MG63 (cell line): ENCODE results near the gene HOOK1. TPM values are rescaled to one million over a fixed set of nuclear protein-coding genes. Genes with fewer than 3 reads are reported as not detected.
"Not testable (repeated sequence)": the region's sequence is repeated elsewhere in the genome, so short reads cannot be mapped to it uniquely, and the experiment has no call there.

Experiments used
- DNase-seq: peaks from one replicate; pipeline ENCODE4 v3.0.0-alpha.2; 2020
- H3K27me3 ChIP-seq: fragments of 250-450 bp; sonication (Bioruptor Pico); 2 replicates; pipeline ENCODE4 v1.5.1; 2020; ENCODE audit warnings: mild to moderate bottlenecking, moderate library complexity
- H3K36me3 ChIP-seq: fragments of 250-450 bp; sonication (Bioruptor Pico); 2 replicates; pipeline ENCODE4 v1.5.1; 2020; ENCODE audit warnings: mild to moderate bottlenecking, moderate library complexity
- H3K4me3 ChIP-seq: fragments of 250-450 bp; sonication (Bioruptor Pico); 2 replicates; pipeline ENCODE4 v1.5.1; 2020; ENCODE audit warnings: mild to moderate bottlenecking, moderate library complexity
- H3K9me3 ChIP-seq: fragments of 250-450 bp; sonication (Bioruptor Pico); 2 replicates; pipeline ENCODE4 v1.5.1; 2020; ENCODE audit warnings: mild to moderate bottlenecking, moderate library complexity
- total RNA-seq: library from RNA; depleted of rRNA; stranded (reverse); fragments of >200 nt; shearing (Covaris generic); gene quantifications from 2 replicates; pipeline ENCODE4 v1.2.3, GENCODE V29; 2014; ENCODE audit warnings: low replicate concordance

The HOOK1 gene
- total RNA-seq, 1 experiment from 2014 or later: 0.49 TPM

- H3K4me3 ChIP-seq: peak overlapping the region; percentile 23; the same call in 1 of the 2 replicates
- peak; percentile 50 for DNase-seq
- no peaks in the 10 kb centered on the region for H3K36me3 ChIP-seq
- H3K9me3 ChIP-seq: no peaks in the 10 kb centered on the region
- H3K27me3 ChIP-seq: peaks cover 37% of the 10 kb centered on the region
Measured at GRCh38 chr1:59814180-59814900, 409 bp upstream of the HOOK1 start.

- Histone ChIP-seq H3K27me3 (peaks cover 37% of the 10 kb centered on the region), H3K9me3 (no peaks in the 10 kb centered on the region), H3K36me3 (no peaks in the 10 kb centered on the region), H3K4me3 (no peak overlapping the region)
- DNase-seq: no peak
Measured at GRCh38 chr1:59815892-59816291, 1.1 kb downstream of the HOOK1 start.

- Histone ChIP-seq H3K4me3 (no peak overlapping the region), H3K36me3 (no peaks in the 10 kb centered on the region), H3K9me3 (no peaks in the 10 kb centered on the region), H3K27me3 (peaks cover 37% of the 10 kb centered on the region)
- DNase-seq: no peak
Measured at GRCh38 chr1:59816318-59816878, 1.6 kb downstream of the HOOK1 start.

GRCh38 chr1:59819566-59820438 lies 5.1 kb downstream of the HOOK1 start:
- Histone ChIP-seq H3K9me3 (no peaks in the 10 kb centered on the region), H3K4me3 (no peak overlapping the region)
- no peak for DNase-seq

GRCh38 chr1:59827055-59827643 lies 12.4 kb downstream of the HOOK1 start:
- Histone ChIP-seq H3K36me3 (no peaks in the 10 kb centered on the region), H3K27me3 (no peaks in the 10 kb centered on the region), H3K4me3 (no peak overlapping the region), H3K9me3 (no peaks in the 10 kb centered on the region)
- DNase-seq: no peak

More at GRCh38 chr1:59819566-59820438, 5.1 kb downstream of the HOOK1 start:
- Histone ChIP-seq H3K27me3 (peaks cover 20% of the 10 kb centered on the region), H3K36me3 (no peaks in the 10 kb centered on the region)

GRCh38 chr1:59828160-59828559 lies 13.4 kb downstream of the HOOK1 start:
- H3K27me3 ChIP-seq: no peaks in the 10 kb centered on the region
- no peaks in the 10 kb centered on the region for H3K36me3 ChIP-seq
- H3K4me3 ChIP-seq: no peak overlapping the region
- no peaks in the 10 kb centered on the region for H3K9me3 ChIP-seq
- no peak for DNase-seq

- DNase-seq: no peak
- H3K9me3 ChIP-seq: no peaks in the 10 kb centered on the region
- H3K36me3 ChIP-seq: no peaks in the 10 kb centered on the region
- H3K4me3 ChIP-seq: no peak overlapping the region
- no peaks in the 10 kb centered on the region for H3K27me3 ChIP-seq
Measured at GRCh38 chr1:59831529-59831928, 16.8 kb downstream of the HOOK1 start.

GRCh38 chr1:59833022-59833421 lies 18.3 kb downstream of the HOOK1 start:
- Histone ChIP-seq H3K9me3 (no peaks in the 10 kb centered on the region), H3K36me3 (no peaks in the 10 kb centered on the region), H3K27me3 (no peaks in the 10 kb centered on the region), H3K4me3 (no peak overlapping the region)
- DNase-seq: no peak

GRCh38 chr1:59833991-59834390 lies 19.2 kb downstream of the HOOK1 start:
- no peaks in the 10 kb centered on the region for H3K27me3 ChIP-seq

GRCh38 chr1:59837857-59838256 lies 23.1 kb downstream of the HOOK1 start:
- not testable (repeated sequence) for H3K4me3 ChIP-seq, H3K36me3 ChIP-seq, H3K27me3 ChIP-seq, DNase-seq, H3K9me3 ChIP-seq

More at GRCh38 chr1:59833991-59834390, 19.2 kb downstream of the HOOK1 start:
- DNase-seq: no peak
- Histone ChIP-seq H3K4me3 (no peak overlapping the region), H3K9me3 (no peaks in the 10 kb centered on the region), H3K36me3 (no peaks in the 10 kb centered on the region)

- Histone ChIP-seq H3K27me3 (peaks cover 4% of the 10 kb centered on the region; the same call in 1 of the 2 replicates), H3K9me3 (no peaks in the 10 kb centered on the region), H3K4me3 (no peak overlapping the region), H3K36me3 (no peaks in the 10 kb centered on the region)
- no peak for DNase-seq
Measured at GRCh38 chr1:59845091-59845490, 30.3 kb downstream of the HOOK1 start.

GRCh38 chr1:59846209-59846894 lies 31.6 kb downstream of the HOOK1 start:
- Histone ChIP-seq H3K36me3 (no peaks in the 10 kb centered on the region), H3K4me3 (no peak overlapping the region), H3K9me3 (no peaks in the 10 kb centered on the region), H3K27me3 (peaks cover 10% of the 10 kb centered on the region)
- DNase-seq: no peak

GRCh38 chr1:59846895-59847282 lies 32.1 kb downstream of the HOOK1 start:
- no peak for DNase-seq
- no peaks in the 10 kb centered on the region for H3K9me3 ChIP-seq
- H3K36me3 ChIP-seq: no peaks in the 10 kb centered on the region
- peaks cover 10% of the 10 kb centered on the region for H3K27me3 ChIP-seq
- H3K4me3 ChIP-seq: no peak overlapping the region

GRCh38 chr1:59852117-59852516 lies 37.4 kb downstream of the HOOK1 start:
- no peak overlapping the region for H3K4me3 ChIP-seq
- no peaks in the 10 kb centered on the region for H3K9me3 ChIP-seq
- DNase-seq: no peak
- H3K36me3 ChIP-seq: no peaks in the 10 kb centered on the region
- peaks cover 6% of the 10 kb centered on the region for H3K27me3 ChIP-seq

GRCh38 chr1:59855297-59855696 lies 40.5 kb downstream of the HOOK1 start:
- not testable (repeated sequence) for H3K4me3 ChIP-seq, H3K27me3 ChIP-seq, DNase-seq, H3K9me3 ChIP-seq, H3K36me3 ChIP-seq

- H3K4me3 ChIP-seq: no peak overlapping the region
- no peak for DNase-seq
- H3K36me3 ChIP-seq: no peaks in the 10 kb centered on the region
- H3K27me3 ChIP-seq: no peaks in the 10 kb centered on the region
- H3K9me3 ChIP-seq: no peaks in the 10 kb centered on the region
Measured at GRCh38 chr1:59856725-59857338, 42.1 kb downstream of the HOOK1 start.
